Kidney capillary endothelial cell (primary cell): ENCODE data around the gene CXorf49B.

Experiments used
- DNase-seq: peaks from one replicate; pipeline ENCODE4 v3.0.0-alpha.2; 2018; ENCODE audit warnings: low spot score

Gene CXorf49B

GRCh38 chrX:71815906-71816156 is 52.7 kb downstream of the CXorf49B start:
- no peak for DNase-seq
